ENCODE measurements around the gene SCAP.

Gene SCAP

DNA sequence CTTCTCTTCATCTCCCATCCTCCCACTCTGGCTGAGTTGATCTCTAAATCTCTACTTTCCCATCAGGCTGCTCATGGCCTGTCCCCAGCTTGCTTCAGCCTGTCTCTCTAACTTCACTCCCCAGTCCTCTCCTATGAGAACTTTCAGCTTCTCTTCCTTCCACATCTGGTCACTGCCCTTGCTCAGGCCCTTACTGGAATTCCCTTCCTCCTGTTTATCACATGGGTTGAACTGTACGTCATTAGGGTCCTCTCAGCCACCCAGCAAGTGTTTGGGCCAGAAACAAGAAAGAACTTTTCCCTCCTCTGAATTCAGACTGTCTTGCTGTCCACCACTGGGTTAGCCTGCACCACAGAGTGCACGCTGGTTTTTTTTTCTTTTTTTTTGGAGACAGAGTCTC is 89.9 kb downstream of the SCAP start:
- no peak for DNase-seq (ENCODE audit: extremely low read depth, insufficient read length)
- Histone ChIP-seq H3K4me3 (replicated peaks; ENCODE audit: low read depth, low read length) (no peak overlapping the region), H3K36me3 (ENCODE audit: control insufficient read depth, insufficient read depth, low read length) (peaks cover 3% of the 10 kb centered on the region; the same call in 1 of the 2 replicates), H3K27me3 (replicated peaks; ENCODE audit: control insufficient read depth, insufficient read depth, low read length) (no peaks in the 10 kb centered on the region)
- TF ChIP-seq, protein P1, sequence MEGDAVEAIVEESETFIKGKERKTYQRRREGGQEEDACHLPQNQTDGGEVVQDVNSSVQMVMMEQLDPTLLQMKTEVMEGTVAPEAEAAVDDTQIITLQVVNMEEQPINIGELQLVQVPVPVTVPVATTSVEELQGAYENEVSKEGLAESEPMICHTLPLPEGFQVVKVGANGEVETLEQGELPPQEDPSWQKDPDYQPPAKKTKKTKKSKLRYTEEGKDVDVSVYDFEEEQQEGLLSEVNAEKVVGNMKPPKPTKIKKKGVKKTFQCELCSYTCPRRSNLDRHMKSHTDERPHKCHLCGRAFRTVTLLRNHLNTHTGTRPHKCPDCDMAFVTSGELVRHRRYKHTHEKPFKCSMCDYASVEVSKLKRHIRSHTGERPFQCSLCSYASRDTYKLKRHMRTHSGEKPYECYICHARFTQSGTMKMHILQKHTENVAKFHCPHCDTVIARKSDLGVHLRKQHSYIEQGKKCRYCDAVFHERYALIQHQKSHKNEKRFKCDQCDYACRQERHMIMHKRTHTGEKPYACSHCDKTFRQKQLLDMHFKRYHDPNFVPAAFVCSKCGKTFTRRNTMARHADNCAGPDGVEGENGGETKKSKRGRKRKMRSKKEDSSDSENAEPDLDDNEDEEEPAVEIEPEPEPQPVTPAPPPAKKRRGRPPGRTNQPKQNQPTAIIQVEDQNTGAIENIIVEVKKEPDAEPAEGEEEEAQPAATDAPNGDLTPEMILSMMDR (IDR thresholded peaks at IDR 0.05; ENCODE audit: insufficient read depth, low read length, poor library complexity, severe bottlenecking), result no peak

DNA sequence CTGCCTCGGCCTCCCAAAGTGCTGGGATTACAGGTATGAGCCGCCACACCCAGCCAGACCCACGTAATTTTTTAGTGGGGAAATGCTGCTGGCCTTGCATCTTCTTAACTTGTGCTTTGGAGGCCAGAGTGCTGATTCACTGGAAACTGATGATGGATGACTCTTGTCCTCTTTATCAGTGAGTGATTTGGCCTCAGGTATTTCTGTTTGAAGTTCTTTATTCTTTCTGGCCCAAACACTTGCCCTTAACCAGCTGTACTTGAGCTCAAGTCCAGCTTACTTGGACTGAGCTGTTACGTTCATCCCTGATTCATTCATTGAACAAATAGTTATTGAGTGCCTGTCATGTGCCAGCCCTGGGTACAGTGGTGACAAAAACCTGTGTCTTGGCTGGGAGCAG is 90.7 kb downstream of the SCAP start:
- H3K27me3 ChIP-seq (replicated peaks; ENCODE audit: control insufficient read depth, insufficient read depth, low read length), result no peaks in the 10 kb centered on the region
- DNase-seq (ENCODE audit: extremely low read depth, insufficient read length), result no peak

DNA sequence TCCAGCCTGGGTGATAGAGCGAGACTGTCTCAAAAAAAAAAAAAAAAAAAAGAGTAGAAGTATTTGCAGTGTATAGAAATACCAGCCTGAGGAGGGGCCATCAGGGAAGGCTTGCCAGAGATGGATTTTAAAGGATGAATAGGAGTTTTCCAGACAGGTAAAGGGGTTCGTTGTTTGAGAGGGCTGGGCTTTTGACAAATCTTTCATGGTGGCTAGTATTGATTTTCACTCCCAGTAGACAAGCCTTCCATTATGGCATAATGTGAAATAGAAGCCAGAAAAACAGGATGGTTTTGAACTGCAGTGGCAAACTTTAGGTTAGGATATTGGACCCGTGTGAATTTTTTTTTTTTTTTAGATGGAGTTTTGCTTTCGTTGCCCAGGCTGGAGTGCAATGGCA is 91.3 kb downstream of the SCAP start:
- Histone ChIP-seq H3K4me3 (replicated peaks; ENCODE audit: low read depth, low read length) (no peak overlapping the region), H3K36me3 (ENCODE audit: control insufficient read depth, insufficient read depth, low read length) (peaks cover 3% of the 10 kb centered on the region; the same call in 1 of the 2 replicates), H3K27me3 (replicated peaks; ENCODE audit: control insufficient read depth, insufficient read depth, low read length) (no peaks in the 10 kb centered on the region)
- TF ChIP-seq, protein P1 (IDR thresholded peaks at IDR 0.05; ENCODE audit: insufficient read depth, low read length, poor library complexity, severe bottlenecking), result no peak
- DNase-seq (ENCODE audit: extremely low read depth, insufficient read length), result no peak

More for the DNA sequence above, 90.7 kb downstream of the SCAP start:
- Histone ChIP-seq H3K36me3 (ENCODE audit: control insufficient read depth, insufficient read depth, low read length) (peaks cover 3% of the 10 kb centered on the region; the same call in 1 of the 2 replicates), H3K4me3 (replicated peaks; ENCODE audit: low read depth, low read length) (no peak overlapping the region)
- TF ChIP-seq, protein P1 (IDR thresholded peaks at IDR 0.05; ENCODE audit: insufficient read depth, low read length, poor library complexity, severe bottlenecking), result no peak

DNA sequence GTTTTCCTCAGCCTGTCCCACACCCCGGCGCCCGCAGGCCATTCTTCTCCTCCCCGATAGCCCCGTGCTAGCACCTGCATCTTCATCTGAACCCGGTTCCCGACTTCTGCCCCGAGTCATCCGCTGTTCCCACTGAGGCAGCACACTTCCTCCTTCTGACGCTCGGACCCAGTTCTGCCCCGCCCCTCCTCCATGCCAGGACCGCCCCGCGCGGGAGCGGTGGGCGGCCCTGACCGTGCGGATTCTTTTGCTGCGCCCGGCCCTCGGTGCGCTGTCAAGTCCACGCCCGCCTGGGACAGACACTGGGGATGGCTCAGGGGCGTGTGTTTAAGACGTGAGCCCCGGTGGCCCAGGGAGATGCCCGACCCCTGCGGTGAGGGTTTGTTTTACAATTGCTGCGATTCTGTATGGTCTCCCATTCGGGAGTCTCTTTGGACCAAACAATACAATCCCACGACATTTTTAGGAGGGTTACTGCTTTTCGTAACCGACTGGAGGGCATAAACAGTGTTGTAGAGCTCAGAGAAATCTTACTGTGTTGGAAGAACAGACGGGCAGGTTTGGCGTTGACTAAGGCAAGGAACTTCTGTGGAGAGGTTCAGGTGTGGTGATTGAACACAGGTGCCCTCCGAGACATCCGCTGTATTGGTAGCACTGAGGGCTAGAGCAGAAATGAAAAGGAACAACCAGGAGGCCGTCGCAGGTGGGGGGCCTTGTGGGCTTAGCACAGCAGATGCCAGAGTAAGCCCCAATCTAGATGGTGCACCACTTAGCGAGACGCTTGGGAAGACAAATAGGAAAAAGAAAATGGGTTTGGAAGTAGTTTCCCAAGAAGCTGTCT is 94.2 kb downstream of the SCAP start:
- TF ChIP-seq, protein P1 (IDR thresholded peaks at IDR 0.05; ENCODE audit: insufficient read depth, low read length, poor library complexity, severe bottlenecking), result no peak
- DNase-seq (ENCODE audit: extremely low read depth, insufficient read length), result peak; percentile 94
- H3K27me3 ChIP-seq (replicated peaks; ENCODE audit: control insufficient read depth, insufficient read depth, low read length), result no peaks in the 10 kb centered on the region
- peak overlapping the region; percentile 96 for H3K4me3 ChIP-seq (replicated peaks; ENCODE audit: low read depth, low read length)
- H3K36me3 ChIP-seq (ENCODE audit: control insufficient read depth, insufficient read depth, low read length), result peaks cover 3% of the 10 kb centered on the region; the same call in 1 of the 2 replicates

DNA sequence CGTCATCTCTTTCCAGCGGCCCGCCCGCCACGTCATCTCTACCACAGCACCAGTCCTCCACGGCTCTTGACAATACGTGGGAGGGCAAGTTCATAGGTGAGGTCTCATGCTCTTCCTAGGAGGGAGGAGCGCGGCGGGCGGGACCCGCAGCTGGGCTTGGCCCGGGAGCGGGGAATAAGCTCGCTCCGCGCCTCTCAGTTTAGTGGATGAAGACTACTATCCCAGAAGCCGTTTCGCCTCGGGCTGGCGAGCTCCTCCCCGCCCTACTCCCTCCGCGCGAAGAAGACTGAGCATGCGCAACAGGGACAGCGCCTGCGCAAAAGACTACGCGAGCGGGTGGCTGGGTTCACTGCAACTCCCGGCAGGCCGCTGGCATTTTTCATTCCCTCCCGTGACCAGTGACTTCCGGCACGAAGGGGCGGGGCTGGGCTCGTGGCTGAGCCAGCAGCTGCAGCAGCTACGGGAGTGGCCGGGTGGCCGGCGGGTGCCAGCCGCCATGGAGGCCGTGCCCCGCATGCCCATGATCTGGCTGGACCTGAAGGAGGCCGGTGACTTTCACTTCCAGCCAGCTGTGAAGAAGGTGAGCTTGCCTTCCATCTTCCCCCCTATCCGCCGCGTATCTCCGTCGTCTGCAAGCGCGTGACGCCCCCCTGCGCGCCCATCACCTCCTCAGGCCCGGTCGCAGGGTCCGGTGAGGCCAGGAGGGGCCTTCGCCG is 95.0 kb downstream of the SCAP start, which contains the start of gene PTPN23:
PTPN23 (plus strand) TSS at position 421 of the 716 bp plus-strand sequence; CDS start at position 497, 76 bp downstream.
- TF ChIP-seq, protein P1 (IDR thresholded peaks at IDR 0.05; ENCODE audit: insufficient read depth, low read length, poor library complexity, severe bottlenecking), result no peak
- peak within 1 kb of the TSS; percentile 96 for H3K4me3 ChIP-seq (replicated peaks; ENCODE audit: low read depth, low read length)
- H3K27me3 ChIP-seq (replicated peaks; ENCODE audit: control insufficient read depth, insufficient read depth, low read length), result no peaks in the 10 kb centered on the region
- H3K36me3 ChIP-seq (ENCODE audit: control insufficient read depth, insufficient read depth, low read length), result peaks cover 3% of the 10 kb centered on the region; the same call in 1 of the 2 replicates
- DNase-seq (ENCODE audit: extremely low read depth, insufficient read length), result peak; percentile 98

All from GM06990 (cell line).